ENCODE results near the gene FARP2. TPM values are rescaled to one million over a fixed set of nuclear protein-coding genes. Genes with fewer than 3 reads are reported as not detected.

The FARP2 gene
- total RNA-seq, 1 experiment from 2014 or later = 37.2 TPM

DNA sequence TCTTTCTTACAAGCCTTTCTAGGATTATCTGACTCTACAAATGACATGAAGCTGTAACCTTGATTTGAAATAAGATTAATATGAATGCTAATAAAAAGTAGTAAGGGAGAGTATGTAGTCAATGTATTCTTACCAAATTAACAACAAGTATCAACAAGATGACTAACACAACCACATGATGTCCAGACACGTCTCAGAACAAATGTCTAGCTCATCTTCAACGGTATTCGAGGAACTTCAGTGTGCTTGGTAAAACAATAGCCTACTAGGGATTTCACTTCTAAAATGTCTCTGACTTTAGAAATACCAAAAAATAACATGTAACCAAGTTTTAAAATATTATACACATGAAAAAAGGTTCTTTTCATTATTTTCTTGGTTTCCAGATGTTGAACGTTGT is 44.0 kb upstream of the FARP2 start:
- Mint-ChIP-seq H3K4me1 (ENCODE audit: low read depth, unreplicated experiment) (peaks cover 30% of the 10 kb centered on the region), H3K27ac (ENCODE audit: unreplicated experiment) (no peak overlapping the region), H3K27me3 (ENCODE audit: insufficient read depth, unreplicated experiment) (no peaks in the 10 kb centered on the region), H3K36me3 (ENCODE audit: insufficient read depth, unreplicated experiment) (peaks cover 43% of the 10 kb centered on the region), H3K4me3 (ENCODE audit: unreplicated experiment) (no peak overlapping the region), H3K9me3 (ENCODE audit: unreplicated experiment) (no peaks in the 10 kb centered on the region)
- Histone ChIP-seq H3K4me1 (peaks cover 18% of the 10 kb centered on the region; the same call in 1 of the 2 replicates), H3K27me3 (replicated peaks; ENCODE audit: control insufficient read depth, insufficient read depth, low read length) (no peaks in the 10 kb centered on the region), H3K4me3 (ENCODE audit: low read depth, low read length) (no peak overlapping the region), H3K36me3 (ENCODE audit: control insufficient read depth, insufficient read depth, low read length) (no peaks in the 10 kb centered on the region), H3K9me3 (no peaks in the 10 kb centered on the region)
- no peak for DNase-seq
- CTCF ChIA-PET = no interaction called here
- TF ChIP-seq, protein P1, sequence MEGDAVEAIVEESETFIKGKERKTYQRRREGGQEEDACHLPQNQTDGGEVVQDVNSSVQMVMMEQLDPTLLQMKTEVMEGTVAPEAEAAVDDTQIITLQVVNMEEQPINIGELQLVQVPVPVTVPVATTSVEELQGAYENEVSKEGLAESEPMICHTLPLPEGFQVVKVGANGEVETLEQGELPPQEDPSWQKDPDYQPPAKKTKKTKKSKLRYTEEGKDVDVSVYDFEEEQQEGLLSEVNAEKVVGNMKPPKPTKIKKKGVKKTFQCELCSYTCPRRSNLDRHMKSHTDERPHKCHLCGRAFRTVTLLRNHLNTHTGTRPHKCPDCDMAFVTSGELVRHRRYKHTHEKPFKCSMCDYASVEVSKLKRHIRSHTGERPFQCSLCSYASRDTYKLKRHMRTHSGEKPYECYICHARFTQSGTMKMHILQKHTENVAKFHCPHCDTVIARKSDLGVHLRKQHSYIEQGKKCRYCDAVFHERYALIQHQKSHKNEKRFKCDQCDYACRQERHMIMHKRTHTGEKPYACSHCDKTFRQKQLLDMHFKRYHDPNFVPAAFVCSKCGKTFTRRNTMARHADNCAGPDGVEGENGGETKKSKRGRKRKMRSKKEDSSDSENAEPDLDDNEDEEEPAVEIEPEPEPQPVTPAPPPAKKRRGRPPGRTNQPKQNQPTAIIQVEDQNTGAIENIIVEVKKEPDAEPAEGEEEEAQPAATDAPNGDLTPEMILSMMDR (IDR thresholded peaks at IDR 0.05; ENCODE audit: insufficient read depth in 1 of 2, low read depth in 1 of 2, low read length in 1 of 2, severe bottlenecking in 1 of 2, unreplicated experiment in 1 of 2) = no peak
- POLR2A ChIA-PET = interaction anchor here (0.5 to 0.6 kb wide), 2 partner anchors 57 to 162 kb away, joined by 3 to 5 read pairs; partner anchors contain the start of gene PPP1R7
- no TSS peak for BruUV-seq (replicated peaks)
- intact Hi-C loops (cut with micrococcal nuclease; ENCODE audit: unreplicated experiment) = no loop called here

DNA sequence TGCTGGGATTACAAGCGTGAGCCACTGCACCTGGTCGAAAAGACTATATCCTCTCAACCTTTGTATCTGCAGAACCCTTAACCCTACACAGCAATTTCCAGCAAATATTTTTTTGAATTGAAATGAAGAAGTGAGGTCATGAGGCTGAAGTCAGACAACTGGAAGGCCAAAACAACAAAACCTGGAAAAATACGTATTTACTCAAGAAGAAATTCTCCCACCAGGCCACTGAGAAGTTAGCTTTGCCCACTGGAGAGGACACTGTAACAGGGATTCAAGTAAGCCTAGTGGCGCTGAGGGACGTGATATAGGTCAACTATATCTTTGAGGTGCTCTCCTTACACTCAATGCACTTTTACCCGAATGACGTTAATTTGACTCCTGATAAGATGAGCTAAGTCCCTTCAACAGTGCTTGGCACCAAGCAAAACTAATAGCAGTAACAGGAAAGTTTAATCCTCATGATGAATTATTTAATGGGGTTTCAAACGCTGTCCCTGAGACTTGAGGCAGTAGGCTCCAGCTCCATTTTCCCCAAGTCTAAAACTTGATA is 42.5 kb upstream of the FARP2 start:
- ChIA-PET POLR2A (no interaction called here), CTCF (no interaction called here)
- BruUV-seq (replicated peaks) = TSS peak; percentile 33
- Histone ChIP-seq H3K4me1 (peaks cover 18% of the 10 kb centered on the region; the same call in 1 of the 2 replicates), H3K36me3 (ENCODE audit: control insufficient read depth, insufficient read depth, low read length) (no peaks in the 10 kb centered on the region), H3K9me3 (no peaks in the 10 kb centered on the region), H3K27me3 (replicated peaks; ENCODE audit: control insufficient read depth, insufficient read depth, low read length) (no peaks in the 10 kb centered on the region), H3K4me3 (ENCODE audit: low read depth, low read length) (no peak overlapping the region; the same call in 1 of the 2 replicates)
- intact Hi-C loops (cut with micrococcal nuclease; ENCODE audit: unreplicated experiment) = loop anchor here (2.0 kb wide), 1 partner anchor 41 kb away; no protein-coding TSS in a partner anchor
- no peak overlapping the region for H3K27ac Mint-ChIP-seq (ENCODE audit: unreplicated experiment)
- no peak for DNase-seq
- no peaks in the 10 kb centered on the region for H3K9me3 Mint-ChIP-seq (ENCODE audit: unreplicated experiment)
- no peaks in the 10 kb centered on the region for H3K27me3 Mint-ChIP-seq (ENCODE audit: insufficient read depth, unreplicated experiment)
- peak overlapping the region; percentile 100 for H3K4me3 Mint-ChIP-seq (ENCODE audit: unreplicated experiment)
- peaks cover 54% of the 10 kb centered on the region for H3K36me3 Mint-ChIP-seq (ENCODE audit: insufficient read depth, unreplicated experiment)
- H3K4me1 Mint-ChIP-seq (ENCODE audit: low read depth, unreplicated experiment) = peaks cover 30% of the 10 kb centered on the region
- TF ChIP-seq, protein P1 (IDR thresholded peaks at IDR 0.05; ENCODE audit: insufficient read depth in 1 of 2, low read depth in 1 of 2, low read length in 1 of 2, severe bottlenecking in 1 of 2, unreplicated experiment in 1 of 2) = no peak

DNA sequence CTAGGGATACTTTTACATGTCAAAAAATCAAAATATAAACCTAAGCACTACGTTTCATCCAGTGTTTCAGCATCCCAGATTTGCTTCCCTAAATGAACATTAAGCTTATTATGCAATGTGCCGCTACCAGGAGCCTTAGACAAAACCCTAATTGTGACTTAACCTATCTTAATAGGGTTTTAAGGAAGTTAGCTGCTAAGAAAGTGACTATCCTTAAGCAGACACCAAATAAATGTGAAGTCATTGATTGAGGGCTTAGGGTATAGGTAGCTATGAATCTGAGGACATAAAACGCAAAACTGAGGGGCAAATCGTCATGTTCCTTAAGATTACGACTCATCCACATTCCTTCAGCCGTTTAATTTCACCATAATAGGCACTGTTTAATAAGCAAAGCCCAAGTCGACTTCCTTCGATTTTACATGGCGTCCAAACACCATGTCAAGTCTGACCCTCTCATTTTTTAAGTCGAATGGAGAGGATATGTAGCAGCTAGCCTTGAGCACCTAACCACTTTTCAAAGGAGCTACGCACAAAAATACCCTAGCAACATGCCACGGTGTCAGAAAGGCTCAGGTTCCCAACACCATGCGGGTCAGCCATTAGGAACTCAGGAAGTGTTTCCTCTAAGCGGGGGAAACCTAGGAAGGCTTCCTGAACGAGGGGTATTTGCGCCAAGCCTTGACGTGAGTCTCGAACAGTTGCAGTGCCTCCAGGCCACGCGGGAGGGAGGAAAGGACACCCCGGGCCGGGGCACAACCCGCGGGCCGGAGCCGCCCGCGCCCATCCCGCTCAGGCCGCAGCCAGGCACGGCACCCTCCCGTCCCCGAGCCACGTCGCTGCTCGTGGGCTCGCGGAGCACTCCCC is 41.6 kb upstream of the FARP2 start:
- Histone ChIP-seq H3K4me1 (peaks cover 18% of the 10 kb centered on the region; the same call in 1 of the 2 replicates), H3K9me3 (no peaks in the 10 kb centered on the region), H3K27me3 (replicated peaks; ENCODE audit: control insufficient read depth, insufficient read depth, low read length) (no peaks in the 10 kb centered on the region), H3K4me3 (ENCODE audit: low read depth, low read length) (peak overlapping the region; percentile 92), H3K36me3 (ENCODE audit: control insufficient read depth, insufficient read depth, low read length) (no peaks in the 10 kb centered on the region)
- peaks cover 24% of the 10 kb centered on the region for H3K4me1 Mint-ChIP-seq (ENCODE audit: low read depth, unreplicated experiment)
- peak overlapping the region; percentile 100 for H3K27ac Mint-ChIP-seq (ENCODE audit: unreplicated experiment)
- ChIA-PET CTCF (no interaction called here), POLR2A (interaction anchor here (0.5 to 1.5 kb wide), 5 partner anchors 19 to 316 kb away, joined by 3 to 7 read pairs (median 4); no protein-coding TSS in a partner anchor)
- H3K9me3 Mint-ChIP-seq (ENCODE audit: unreplicated experiment) = no peaks in the 10 kb centered on the region
- H3K27me3 Mint-ChIP-seq (ENCODE audit: insufficient read depth, unreplicated experiment) = no peaks in the 10 kb centered on the region
- TF ChIP-seq, protein P1 (IDR thresholded peaks at IDR 0.05; ENCODE audit: insufficient read depth in 1 of 2, low read depth in 1 of 2, low read length in 1 of 2, severe bottlenecking in 1 of 2, unreplicated experiment in 1 of 2) = no peak
- DNase-seq = no peak
- H3K4me3 Mint-ChIP-seq (ENCODE audit: unreplicated experiment) = peak overlapping the region; percentile 100
- intact Hi-C loops (cut with micrococcal nuclease; ENCODE audit: unreplicated experiment) = loop anchor here (1.0 to 2.0 kb wide), 2 partner anchors 42 kb away; partner anchors contain the start of gene FARP2
- no TSS peak for BruUV-seq (replicated peaks)
- H3K36me3 Mint-ChIP-seq (ENCODE audit: insufficient read depth, unreplicated experiment) = peaks cover 48% of the 10 kb centered on the region

All from Caco-2 (cell line).